Measurements from ENCODE around the gene RNPEPL1.

- TF ChIP-seq ARNT (IDR thresholded peaks at IDR 0.05) (no peak), SUZ12 (IDR thresholded peaks at IDR 0.05) (no peak; the same call in 1 of the 2 replicates), HDGF (IDR thresholded peaks at IDR 0.05; ENCODE audit: borderline replicate concordance) (no peak), TARDBP (IDR thresholded peaks at IDR 0.05) (no peak), BHLHE40 (IDR thresholded peaks at IDR 0.05; ENCODE audit: borderline replicate concordance) (no peak), SP1 (IDR thresholded peaks at IDR 0.05) (no peak), NFRKB (IDR thresholded peaks at IDR 0.05) (no peak)
Observed at GRCh38 chr2:240586198-240586918, 18.1 kb downstream of the RNPEPL1 start, which contains the start of gene CAPN10.
